Erythroblast (primary cell): ENCODE results near the gene SLC35F2.

Experiments
- DNase-seq, 2 experiments: peaks; one replicate each; lab custom pipeline; 2025; lab: John Stamatoyannopoulos, UW
- GATA1 ChIP-seq: IDR thresholded peaks from 2 replicates; pipeline ENCODE4 v1.6.1; 2011; ENCODE audit warnings: low read depth, mild to moderate bottlenecking, control low read depth, low read length, moderate library complexity
- POLR2A ChIP-seq: IDR thresholded peaks from 2 replicates; pipeline ENCODE4 v1.6.1; 2011; ENCODE audit warnings: mild to moderate bottlenecking, low read length

The SLC35F2 gene

GRCh38 chr11:107824668-107825369 is 33.8 kb downstream of the SLC35F2 start:
- no peak for DNase-seq
- no peak for TF ChIP-seq GATA1
- TF ChIP-seq POLR2A, result no peak

GRCh38 chr11:107821199-107821927 is 37.2 kb downstream of the SLC35F2 start:
- TF ChIP-seq POLR2A (no peak), GATA1 (no peak)
- no peak for DNase-seq

- DNase-seq, result no peak
- TF ChIP-seq GATA1 (no peak), POLR2A (no peak)
Measured at GRCh38 chr11:107819361-107820014, 39.1 kb downstream of the SLC35F2 start.

GRCh38 chr11:107818491-107818890 is 40.1 kb downstream of the SLC35F2 start:
- DNase-seq, result no peak
- no peak for TF ChIP-seq GATA1
- TF ChIP-seq POLR2A, result no peak

GRCh38 chr11:107816028-107816427 is 42.6 kb downstream of the SLC35F2 start:
- no peak for TF ChIP-seq POLR2A
- DNase-seq, result no peak

- DNase-seq, result no peak
- TF ChIP-seq GATA1 (no peak), POLR2A (no peak)
Measured at GRCh38 chr11:107810875-107811274, 47.7 kb downstream of the SLC35F2 start.

- no peak for DNase-seq
- TF ChIP-seq POLR2A (no peak), GATA1 (no peak)
Measured at GRCh38 chr11:107808521-107808920, 50.1 kb downstream of the SLC35F2 start.

GRCh38 chr11:107804971-107805370 is 53.6 kb downstream of the SLC35F2 start:
- TF ChIP-seq POLR2A (no peak), GATA1 (no peak)
- no peak for DNase-seq

- DNase-seq, result no peak
- no peak for TF ChIP-seq POLR2A
- TF ChIP-seq GATA1, result no peak
Measured at GRCh38 chr11:107804211-107804610, 54.4 kb downstream of the SLC35F2 start.

- DNase-seq, result no peak
- TF ChIP-seq POLR2A, result no peak
- TF ChIP-seq GATA1, result no peak
Measured at GRCh38 chr11:107801641-107802040, 56.9 kb downstream of the SLC35F2 start.

- DNase-seq, result peak; percentile 52 to 63
- TF ChIP-seq GATA1, result no peak
- TF ChIP-seq POLR2A, result no peak
Measured at GRCh38 chr11:107799218-107799859, 59.2 kb downstream of the SLC35F2 start.

- TF ChIP-seq GATA1 (no peak), POLR2A (no peak)
- no peak for DNase-seq
Measured at GRCh38 chr11:107792049-107792443, 66.5 kb downstream of the SLC35F2 start.

- no peak for DNase-seq
- TF ChIP-seq GATA1 (no peak), POLR2A (no peak)
Measured at GRCh38 chr11:107791343-107792048, 67.1 kb downstream of the SLC35F2 start.
